Measurements from ENCODE around the gene KRI1. TPM values are rescaled to one million over a fixed set of nuclear protein-coding genes. Genes with fewer than 3 reads are reported as not detected.

KRI1 gene
- total and polyA plus RNA-seq, 2 of the 8 experiments (the other 6 are each of a cell fraction or from before 2014, with no cell fraction given), result 14.2 to 45.2 TPM

- Histone ChIP-seq H3K9ac (replicated peaks in 1 of 4; ENCODE audit: extremely low read depth in 1 of 4, low read depth in 3 of 4, low read length in 3 of 4) (no peak overlapping the region), H2BK120ac (replicated peaks; ENCODE audit: low read depth, low read length) (no peak overlapping the region), H3K79me1 (ENCODE audit: low read depth, low read length) (0 out of 2 replicates have a peak, but pooled peaks cover 3% of the 10 kb centered on the region), H3K18ac (ENCODE audit: extremely low read depth, low read length) (no peak overlapping the region), H2AK5ac (ENCODE audit: low read depth, low read length) (no peak overlapping the region), H3K4me1 (replicated peaks in 1 of 4; ENCODE audit: control insufficient read depth in 3 of 4, insufficient read depth in 4 of 4, low read length in 3 of 4) (no peaks in the 10 kb centered on the region), H3K4me2 (ENCODE audit: insufficient read depth in 1 of 2, low read depth in 2 of 2, low read length in 2 of 2) (no peak overlapping the region), H4K91ac (replicated peaks; ENCODE audit: insufficient read length, low read length) (no peak overlapping the region), H3K27me3 (replicated peaks in 1 of 4; ENCODE audit: control insufficient read depth in 3 of 4, extremely low read depth in 1 of 4, insufficient read depth in 3 of 4, low read length in 3 of 4) (no peaks in the 10 kb centered on the region), H3K4me3 (ENCODE audit: extremely low read depth in 1 of 4, insufficient read depth in 2 of 4, low read depth in 3 of 4, low read length in 4 of 4) (no peak overlapping the region), H2BK5ac (ENCODE audit: low read depth, low read length) (no peak overlapping the region), H4K5ac (ENCODE audit: insufficient read length, low read depth, low read length) (no peak overlapping the region), H2BK20ac (ENCODE audit: low read length) (no peak overlapping the region), H2BK15ac (ENCODE audit: low read length) (no peak overlapping the region), H3K36me3 (ENCODE audit: control insufficient read depth in 2 of 4, insufficient read depth in 4 of 4, low read length in 3 of 4) (peaks cover 10 to 49% (median 40%) of the 10 kb centered on the region in 4 experiments; a peak in 7 of 8 replicates), H3K14ac (ENCODE audit: insufficient read length) (no peak overlapping the region), H3K4ac (replicated peaks; ENCODE audit: insufficient read length, low read depth, low read length) (no peak overlapping the region), H2BK12ac (ENCODE audit: low read depth, low read length) (no peak overlapping the region), H3K9me3 (ENCODE audit: insufficient read depth in 2 of 2, low read depth in 1 of 2, low read length in 1 of 2) (no peaks in the 10 kb centered on the region), H2AFZ (ENCODE audit: low read length) (no peak overlapping the region), H4K20me1 (replicated peaks in 1 of 2; ENCODE audit: control insufficient read depth in 1 of 2, insufficient read depth in 2 of 2, low read length in 2 of 2) (peaks cover 6 to 14% of the 10 kb centered on the region in 2 experiments), H3K79me2 (ENCODE audit: control insufficient read depth in 1 of 2, insufficient read depth in 2 of 2, low read length in 2 of 2) (peaks cover 0 to 3% of the 10 kb centered on the region in 2 experiments; a peak in 1 of 4 replicates), H3K23me2 (ENCODE audit: low read depth, low read length) (no peaks in the 10 kb centered on the region), H3K56ac (replicated peaks; ENCODE audit: insufficient read length, low read depth, low read length) (no peak overlapping the region), H4K8ac (ENCODE audit: extremely low read depth, insufficient read depth, low read length) (no peak overlapping the region; the same call in 1 of the 2 replicates), H3K27ac (ENCODE audit: low read depth, low read length) (no peak overlapping the region), H3K23ac (ENCODE audit: insufficient read length) (no peak overlapping the region)
- FAIRE-seq (no peak), DNase-seq (ENCODE audit: low read depth in 1 of 2, low spot score in 2 of 2) (no peak)
- ChIA-PET CTCF (ENCODE audit: partially characterized antibody) (interaction anchor here (1.2 to 2.3 kb wide), 3 partner anchors 13 to 115 kb away, joined by 3 to 9 read pairs (median 3); no protein-coding TSS in a partner anchor), POLR2A (ENCODE audit: partially characterized antibody) (interaction anchor here (1.2 to 5.0 kb wide), 2 partner anchors 9 to 11 kb away, joined by 3 to 41 read pairs; no protein-coding TSS in a partner anchor)
- 89% methylated on average over 5 of the region's 6 CpGs; no CpG with 5 or more reads in 1 of the 2 experiments for WGBS, 2 experiments (ENCODE audit: extremely low coverage in 1 of 2, insufficient coverage in 1 of 2, insufficient read length in 1 of 2, insufficient replicate concordance in 2 of 2, low coverage in 1 of 2, low lambda C conversion rate in 2 of 2, missing lambda C conversion rate in 1 of 2)
- TF ChIP-seq GTF2F1 (IDR thresholded peaks at IDR 0.05; ENCODE audit: borderline replicate concordance, low read depth, low read length) (no peak), SAP30 (IDR thresholded peaks at IDR 0.05; ENCODE audit: insufficient read depth, insufficient replicate concordance, low read length) (no peak), NANOG (IDR thresholded peaks at IDR 0.05; ENCODE audit: insufficient read depth, low read depth, low read length, poor library complexity, severe bottlenecking) (no peak), SP4 (IDR thresholded peaks at IDR 0.05; ENCODE audit: low read length) (no peak), POLR2AphosphoS5 (IDR thresholded peaks at IDR 0.05; ENCODE audit: low read depth, low read length) (no peak), SRF (IDR thresholded peaks at IDR 0.05; ENCODE audit: low read depth, low read length) (no peak), KDM5A (IDR thresholded peaks at IDR 0.05; ENCODE audit: low read length) (no peak), BRCA1 (IDR thresholded peaks at IDR 0.05; ENCODE audit: low read depth, low read length) (no peak), USF2 (IDR thresholded peaks at IDR 0.05; ENCODE audit: low read length) (no peak), RFX5 (IDR thresholded peaks at IDR 0.05; ENCODE audit: borderline replicate concordance, low read depth, low read length) (no peak)
Measured at GRCh38 chr19:10550336-10550735, 15.5 kb downstream of the KRI1 start.
